ENCODE measurements around the gene HNRNPR. TPM values are rescaled to one million over a fixed set of nuclear protein-coding genes. Genes with fewer than 3 reads are reported as not detected.

Gene HNRNPR
- total and polyA plus RNA-seq, 2 donors (not counting 1 experiment from before 2014, with no cell fraction given): 52.2 to 132 TPM

DNA sequence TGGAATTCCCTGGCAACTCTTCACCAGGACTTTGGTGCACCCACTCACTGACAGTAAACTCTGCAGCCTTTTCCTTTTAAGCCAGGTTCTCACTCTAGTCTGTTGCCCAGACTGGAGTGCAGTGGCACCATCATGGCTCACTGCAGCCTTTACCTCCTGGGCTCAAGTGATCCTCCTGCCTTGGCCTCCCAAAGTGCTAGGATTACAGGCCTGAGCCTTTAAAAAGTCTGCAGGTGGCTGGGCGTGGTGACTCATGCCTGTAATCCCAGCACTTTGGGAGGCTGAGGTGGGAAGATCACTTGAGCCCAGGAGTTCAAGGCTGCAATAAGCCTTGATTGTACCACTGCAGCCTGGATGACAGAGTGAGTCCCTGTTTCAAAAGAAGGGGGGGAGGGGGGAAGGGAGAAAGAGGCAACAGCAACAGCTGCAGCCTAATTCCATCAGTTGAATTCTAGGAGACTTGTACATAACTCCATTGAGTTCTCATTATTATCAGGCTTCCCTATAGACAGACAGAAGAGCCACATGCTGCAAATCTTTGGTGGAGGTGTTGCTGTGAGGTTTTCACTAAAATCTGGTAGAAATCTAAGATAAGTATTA, 8.1 kb upstream of the HNRNPR start:
- 100% methylated on average over 1 of the region's 1 CpG for WGBS (ENCODE audit: insufficient coverage)
- Histone ChIP-seq H3K4me2 (replicated peaks; ENCODE audit: low read depth, low read length, poor library complexity, severe bottlenecking) (no peak overlapping the region), H2AFZ (ENCODE audit: insufficient read depth, low read depth, low read length, poor library complexity, severe bottlenecking) (no peak overlapping the region), H3K4me1 (ENCODE audit: control insufficient read depth in 2 of 2, insufficient read depth in 2 of 2, low read length in 2 of 2) (no peaks in the 10 kb centered on the region), H3K27ac (ENCODE audit: low read length in 2 of 2) (no peak overlapping the region), H3K9me3 (ENCODE audit: control extremely low read depth in 1 of 3, control insufficient read depth in 2 of 3, insufficient read depth in 1 of 3, low read length in 2 of 3) (no peaks in the 10 kb centered on the region), H4K20me1 (ENCODE audit: control insufficient read depth, insufficient read depth, low read length, poor library complexity, severe bottlenecking) (no peaks in the 10 kb centered on the region), H3K36me3 (replicated peaks in 1 of 2; ENCODE audit: control extremely low read depth in 1 of 2, control insufficient read depth in 1 of 2, extremely low read depth in 1 of 2, insufficient read depth in 2 of 2, low read length in 1 of 2) (no peaks in the 10 kb centered on the region), H3K4me3 (ENCODE audit: control extremely low read depth in 1 of 5, extremely low read depth in 1 of 5, insufficient read depth in 1 of 5, low read depth in 2 of 5, low read length in 4 of 5) (no peak overlapping the region), H3K79me2 (ENCODE audit: control insufficient read depth, insufficient read depth, low read length) (no peaks in the 10 kb centered on the region), H3K9ac (ENCODE audit: low read length) (no peak overlapping the region), H3K27me3 (replicated peaks in 1 of 4; ENCODE audit: control extremely low read depth in 1 of 4, control insufficient read depth in 3 of 4, insufficient read depth in 4 of 4, low read length in 3 of 4) (no peaks in the 10 kb centered on the region)
- ATAC-seq (ENCODE audit: low read depth) (no peak), DNase-seq (no peak)
- Mint-ChIP-seq H3K9me3 (ENCODE audit: insufficient read depth) (no peaks in the 10 kb centered on the region), H3K27ac (no peak overlapping the region), H3K4me1 (no peaks in the 10 kb centered on the region), H3K27me3 (no peaks in the 10 kb centered on the region), H3K4me3 (no peak overlapping the region)
- CTCF ChIA-PET: no interaction called here
- POLR2A ChIA-PET: no interaction called here
- no peak for TF ChIP-seq EZH2 (IDR thresholded peaks at IDR 0.05; ENCODE audit: borderline replicate concordance, insufficient read depth, low read depth, low read length, poor library complexity, severe bottlenecking)
- TF ChIP-seq, protein P1, sequence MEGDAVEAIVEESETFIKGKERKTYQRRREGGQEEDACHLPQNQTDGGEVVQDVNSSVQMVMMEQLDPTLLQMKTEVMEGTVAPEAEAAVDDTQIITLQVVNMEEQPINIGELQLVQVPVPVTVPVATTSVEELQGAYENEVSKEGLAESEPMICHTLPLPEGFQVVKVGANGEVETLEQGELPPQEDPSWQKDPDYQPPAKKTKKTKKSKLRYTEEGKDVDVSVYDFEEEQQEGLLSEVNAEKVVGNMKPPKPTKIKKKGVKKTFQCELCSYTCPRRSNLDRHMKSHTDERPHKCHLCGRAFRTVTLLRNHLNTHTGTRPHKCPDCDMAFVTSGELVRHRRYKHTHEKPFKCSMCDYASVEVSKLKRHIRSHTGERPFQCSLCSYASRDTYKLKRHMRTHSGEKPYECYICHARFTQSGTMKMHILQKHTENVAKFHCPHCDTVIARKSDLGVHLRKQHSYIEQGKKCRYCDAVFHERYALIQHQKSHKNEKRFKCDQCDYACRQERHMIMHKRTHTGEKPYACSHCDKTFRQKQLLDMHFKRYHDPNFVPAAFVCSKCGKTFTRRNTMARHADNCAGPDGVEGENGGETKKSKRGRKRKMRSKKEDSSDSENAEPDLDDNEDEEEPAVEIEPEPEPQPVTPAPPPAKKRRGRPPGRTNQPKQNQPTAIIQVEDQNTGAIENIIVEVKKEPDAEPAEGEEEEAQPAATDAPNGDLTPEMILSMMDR (IDR thresholded peaks at IDR 0.05): no peak
- intact Hi-C loops (cut with micrococcal nuclease): no loop called here

DNA sequence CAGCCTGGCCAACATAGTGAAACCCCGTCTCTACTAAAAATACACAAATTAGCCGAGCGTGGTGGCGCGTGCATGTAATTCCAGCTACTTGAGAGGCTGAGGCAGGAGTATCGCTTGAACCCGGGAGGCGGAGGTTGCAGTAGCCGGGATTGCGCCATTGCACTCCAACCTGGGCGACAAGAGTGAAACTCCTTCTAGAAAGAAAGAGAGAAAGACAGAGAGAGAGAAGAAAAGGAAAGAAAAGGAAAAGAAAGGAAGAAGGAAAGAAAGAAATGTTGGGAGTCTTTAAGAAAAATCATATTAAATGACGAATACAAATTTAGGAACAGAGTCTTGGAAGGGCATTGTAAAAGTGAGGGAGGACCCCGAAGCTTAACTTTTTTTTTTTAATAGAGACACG, 1.8 kb upstream of the HNRNPR start:
- Histone ChIP-seq H2AFZ (ENCODE audit: insufficient read depth, low read depth, low read length, poor library complexity, severe bottlenecking) (no peak overlapping the region), H3K79me2 (ENCODE audit: control insufficient read depth, insufficient read depth, low read length) (peaks cover 32% of the 10 kb centered on the region), H3K9ac (ENCODE audit: low read length) (no peak overlapping the region), H3K27me3 (replicated peaks in 1 of 4; ENCODE audit: control extremely low read depth in 1 of 4, control insufficient read depth in 3 of 4, insufficient read depth in 4 of 4, low read length in 3 of 4) (no peaks in the 10 kb centered on the region), H3K36me3 (replicated peaks in 1 of 2; ENCODE audit: control extremely low read depth in 1 of 2, control insufficient read depth in 1 of 2, extremely low read depth in 1 of 2, insufficient read depth in 2 of 2, low read length in 1 of 2) (no peaks in the 10 kb centered on the region), H3K27ac (ENCODE audit: low read length in 2 of 2) (no peak overlapping the region), H3K4me3 (ENCODE audit: control extremely low read depth in 1 of 5, extremely low read depth in 1 of 5, insufficient read depth in 1 of 5, low read depth in 2 of 5, low read length in 4 of 5) (no peak overlapping the region), H4K20me1 (ENCODE audit: control insufficient read depth, insufficient read depth, low read length, poor library complexity, severe bottlenecking) (peaks cover 17% of the 10 kb centered on the region), H3K4me1 (ENCODE audit: control insufficient read depth in 2 of 2, insufficient read depth in 2 of 2, low read length in 2 of 2) (peaks cover 24 to 25% of the 10 kb centered on the region in 2 donors), H3K9me3 (ENCODE audit: control extremely low read depth in 1 of 3, control insufficient read depth in 2 of 3, insufficient read depth in 1 of 3, low read length in 2 of 3) (no peaks in the 10 kb centered on the region), H3K4me2 (replicated peaks; ENCODE audit: low read depth, low read length, poor library complexity, severe bottlenecking) (no peak overlapping the region)
- peak overlapping the region; percentile 2 for H3K27ac Mint-ChIP-seq
- POLR2A ChIA-PET: interaction anchor here (2.1 kb wide), 1 partner anchor 346 kb away, joined by 8 read pairs; the partner anchor contains the start of gene RPL11
- H3K4me3 Mint-ChIP-seq: peak overlapping the region; percentile 59
- intact Hi-C loops (cut with micrococcal nuclease): loop anchor here (2.0 kb wide), 1 partner anchor 59 kb away; no protein-coding TSS in a partner anchor
- ATAC-seq (ENCODE audit: low read depth) (no peak), DNase-seq (no peak)
- H3K9me3 Mint-ChIP-seq (ENCODE audit: insufficient read depth): no peaks in the 10 kb centered on the region
- CTCF ChIA-PET: interaction anchor here (0.9 to 2.1 kb wide), 3 partner anchors 11 to 292 kb away, joined by 4 to 6 read pairs (median 5); no protein-coding TSS in a partner anchor
- 98% methylated on average over 9 of the region's 14 CpGs for WGBS (ENCODE audit: insufficient coverage)
- H3K27me3 Mint-ChIP-seq: no peaks in the 10 kb centered on the region
- TF ChIP-seq, protein P1 (IDR thresholded peaks at IDR 0.05): no peak
- no peak for TF ChIP-seq EZH2 (IDR thresholded peaks at IDR 0.05; ENCODE audit: borderline replicate concordance, insufficient read depth, low read depth, low read length, poor library complexity, severe bottlenecking)
- peaks cover 27% of the 10 kb centered on the region for H3K4me1 Mint-ChIP-seq

All from B cell (primary cell).